Keratinocyte (primary cell): Measurements from ENCODE around the gene UNK. TPM values are rescaled to one million over a fixed set of nuclear protein-coding genes. Genes with fewer than 3 reads are reported as not detected.

ENCODE experiments used
- DNase-seq: peaks from one replicate; pipeline ENCODE4 v3.0.0-alpha.2; 2011; ENCODE audit warnings: low read depth, missing footprints, low spot score
- FAIRE-seq: peaks from 2 replicates; lab custom pipeline; 2011; peaks lifted over from hg19 to GRCh38; lab: Jason Lieb, UNC
- H2AFZ ChIP-seq: 2 replicates; pipeline ENCODE4 v1.6.0; 2012; ENCODE audit warnings: low read length, control low read depth, inconsistent platforms; ENCODE audit not compliant: control insufficient read depth
- H3K27ac ChIP-seq: 2 replicates; pipeline ENCODE4 v1.5.1; 2011; ENCODE audit warnings: low read length; ENCODE audit not compliant: control insufficient read depth, insufficient read depth
- H3K27me3 ChIP-seq: 3 replicates; pipeline ENCODE4 v1.6.0; 2011; ENCODE audit warnings: low read length; ENCODE audit not compliant: control insufficient read depth, insufficient read depth; ENCODE audit errors: extremely low read depth
- H3K36me3 ChIP-seq, 2 experiments: 2 replicates in 1 of 2; 3 replicates in 1 of 2; pipeline ENCODE4 v1.5.1; 2011; ENCODE audit warnings: low read length in 2 of 2, mild to moderate bottlenecking in 1 of 2; ENCODE audit not compliant: control insufficient read depth in 2 of 2, insufficient read depth in 2 of 2; ENCODE audit errors: extremely low read depth in 1 of 2
- H3K4me1 ChIP-seq: 3 replicates; pipeline ENCODE4 v1.5.1; 2011; ENCODE audit warnings: low read length; ENCODE audit not compliant: control insufficient read depth, insufficient read depth; ENCODE audit errors: extremely low read depth
- H3K4me2 ChIP-seq: 3 replicates; pipeline ENCODE4 v1.6.0; 2011; ENCODE audit warnings: low read depth, low read length; ENCODE audit not compliant: control insufficient read depth, insufficient read depth; ENCODE audit errors: extremely low read depth
- H3K4me3 ChIP-seq, 3 experiments: fragments of 200-600 bp in 1 of 3; sonication (generic) in 1 of 3; 2 replicates in 2 of 3; 3 replicates in 1 of 3; pipeline ENCODE4 v1.5.1; 2011 to 2016; ENCODE audit warnings: low read length in 3 of 3, mild to moderate bottlenecking in 3 of 3, control low read depth in 2 of 3, inconsistent platforms in 1 of 3, low read depth in 1 of 3, mixed read lengths in 1 of 3, mixed run types in 1 of 3, moderate library complexity in 1 of 3; ENCODE audit not compliant: control insufficient read depth in 2 of 3, insufficient read depth in 2 of 3; ENCODE audit errors: extremely low read depth in 1 of 3
- H3K79me2 ChIP-seq: 2 replicates; pipeline ENCODE4 v1.6.0; 2012; ENCODE audit warnings: low read length; ENCODE audit not compliant: control insufficient read depth, insufficient read depth
- H3K9ac ChIP-seq: 3 replicates; pipeline ENCODE4 v1.6.0; 2011; ENCODE audit warnings: low read length; ENCODE audit not compliant: control insufficient read depth, insufficient read depth; ENCODE audit errors: extremely low read depth
- H3K9me1 ChIP-seq: 3 replicates; pipeline ENCODE4 v1.6.0; 2011; ENCODE audit warnings: low read length; ENCODE audit not compliant: control insufficient read depth, insufficient read depth; ENCODE audit errors: extremely low read depth
- H3K9me3 ChIP-seq: 2 replicates; pipeline ENCODE4 v1.5.1; 2012; ENCODE audit warnings: low read depth, low read length; ENCODE audit not compliant: control insufficient read depth
- H4K20me1 ChIP-seq: 3 replicates; pipeline ENCODE4 v1.6.0; 2011; ENCODE audit warnings: low read length; ENCODE audit not compliant: control insufficient read depth, insufficient read depth; ENCODE audit errors: extremely low read depth
- EZH2 ChIP-seq: IDR thresholded peaks from one replicate; pipeline ENCODE4 v1.6.1; 2012; ENCODE audit warnings: inconsistent platforms, mild to moderate bottlenecking, low read length, moderate library complexity
- dilution Hi-C: fragments of 300-500 bp; cut with MboI; formaldehyde crosslinking; loops from one replicate; pipeline ENCODE4 v1.7.0; 2020; ENCODE audit warnings: low sequenced_read_pairs; ENCODE audit not compliant: extremely low pct_ligation_motif_present
- polyA plus RNA-seq, 5 experiments: library from polyadenylated mRNA; depleted of rRNA in 3 of 5; stranded (reverse) in 3 of 5; stranded (forward) in 1 of 5; unstranded in 1 of 5; fragments of >200 nt; gene quantifications; 1 replicate in 1 of 5; 2 replicates in 3 of 5; 3 replicates in 1 of 5; pipeline versions ENCODE4 v1.2.1 to v1.2.3, GENCODE V29; 2011 to 2012; ENCODE audit warnings: missing spikeins in 2 of 5, low read depth in 1 of 5, low replicate concordance in 1 of 5
- TF ChIP-seq, protein P1 (sequence below), 3 experiments: IDR thresholded peaks in 1 of 3; conservative IDR thresholded peaks in 1 of 3; optimal IDR thresholded peaks in 1 of 3; 2 replicates in 2 of 3; 3 replicates in 1 of 3; pipeline versions ENCODE3 to v1.5.1; 2011; ENCODE audit warnings: low read length in 3 of 3, mild to moderate bottlenecking in 3 of 3, moderate library complexity in 2 of 3, control low read depth in 1 of 3, inconsistent platforms in 1 of 3; ENCODE audit not compliant: insufficient read depth in 2 of 3; ENCODE audit errors: extremely low read depth in 1 of 3

The UNK gene
- polyA plus RNA-seq, 1 donor (not counting 4 experiments of a cell fraction or from before 2014, with no cell fraction given): 13.0 TPM

DNA sequence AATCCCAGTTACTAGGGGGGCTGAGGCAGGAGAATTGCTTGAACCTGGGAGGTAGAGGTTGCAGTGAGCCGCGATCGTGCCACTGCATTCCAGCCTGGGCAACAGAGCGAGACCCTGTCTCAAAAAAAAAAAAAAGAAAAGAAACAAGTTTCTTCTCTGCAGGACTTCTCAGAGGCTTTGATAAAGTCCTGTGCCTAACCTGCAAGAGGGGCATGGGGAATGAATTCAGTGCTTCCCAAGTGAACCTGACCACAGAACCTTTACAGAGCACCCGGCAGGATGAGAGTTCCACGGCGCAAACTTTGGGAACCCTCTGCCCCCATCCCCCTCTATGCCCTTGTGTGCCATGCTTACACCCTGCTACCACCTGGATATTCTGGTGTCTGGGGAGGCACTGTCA lies 45.4 kb upstream of the UNK start:
- peaks cover 73% of the 10 kb centered on the region for H3K79me2 ChIP-seq
- H3K36me3 ChIP-seq: peaks cover 68 to 82% of the 10 kb centered on the region in 2 experiments
- no peak overlapping the region for H3K4me3 ChIP-seq
- H3K9me3 ChIP-seq: no peaks in the 10 kb centered on the region
- FAIRE-seq: no peak
- H3K9me1 ChIP-seq: no peaks in the 10 kb centered on the region
- peaks cover 84% of the 10 kb centered on the region for H4K20me1 ChIP-seq
- no peak overlapping the region for H3K4me2 ChIP-seq
- no peak overlapping the region for H2AFZ ChIP-seq
- no peak for DNase-seq
- H3K27ac ChIP-seq: no peak overlapping the region
- TF ChIP-seq, protein P1, sequence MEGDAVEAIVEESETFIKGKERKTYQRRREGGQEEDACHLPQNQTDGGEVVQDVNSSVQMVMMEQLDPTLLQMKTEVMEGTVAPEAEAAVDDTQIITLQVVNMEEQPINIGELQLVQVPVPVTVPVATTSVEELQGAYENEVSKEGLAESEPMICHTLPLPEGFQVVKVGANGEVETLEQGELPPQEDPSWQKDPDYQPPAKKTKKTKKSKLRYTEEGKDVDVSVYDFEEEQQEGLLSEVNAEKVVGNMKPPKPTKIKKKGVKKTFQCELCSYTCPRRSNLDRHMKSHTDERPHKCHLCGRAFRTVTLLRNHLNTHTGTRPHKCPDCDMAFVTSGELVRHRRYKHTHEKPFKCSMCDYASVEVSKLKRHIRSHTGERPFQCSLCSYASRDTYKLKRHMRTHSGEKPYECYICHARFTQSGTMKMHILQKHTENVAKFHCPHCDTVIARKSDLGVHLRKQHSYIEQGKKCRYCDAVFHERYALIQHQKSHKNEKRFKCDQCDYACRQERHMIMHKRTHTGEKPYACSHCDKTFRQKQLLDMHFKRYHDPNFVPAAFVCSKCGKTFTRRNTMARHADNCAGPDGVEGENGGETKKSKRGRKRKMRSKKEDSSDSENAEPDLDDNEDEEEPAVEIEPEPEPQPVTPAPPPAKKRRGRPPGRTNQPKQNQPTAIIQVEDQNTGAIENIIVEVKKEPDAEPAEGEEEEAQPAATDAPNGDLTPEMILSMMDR (optimal IDR thresholded peaks at IDR 0.05 in 1 of 3, IDR thresholded peaks at IDR 0.05 in 1 of 3, conservative IDR thresholded peaks at IDR 0.05 in 1 of 3; ENCODE audit: extremely low read depth in 1 of 3, insufficient read depth in 2 of 3, low read length in 3 of 3): no peak
- no peak for TF ChIP-seq EZH2
- H3K4me1 ChIP-seq: no peaks in the 10 kb centered on the region
- dilution Hi-C loops: no loop called here
- H3K9ac ChIP-seq: no peak overlapping the region
- no peaks in the 10 kb centered on the region for H3K27me3 ChIP-seq

DNA sequence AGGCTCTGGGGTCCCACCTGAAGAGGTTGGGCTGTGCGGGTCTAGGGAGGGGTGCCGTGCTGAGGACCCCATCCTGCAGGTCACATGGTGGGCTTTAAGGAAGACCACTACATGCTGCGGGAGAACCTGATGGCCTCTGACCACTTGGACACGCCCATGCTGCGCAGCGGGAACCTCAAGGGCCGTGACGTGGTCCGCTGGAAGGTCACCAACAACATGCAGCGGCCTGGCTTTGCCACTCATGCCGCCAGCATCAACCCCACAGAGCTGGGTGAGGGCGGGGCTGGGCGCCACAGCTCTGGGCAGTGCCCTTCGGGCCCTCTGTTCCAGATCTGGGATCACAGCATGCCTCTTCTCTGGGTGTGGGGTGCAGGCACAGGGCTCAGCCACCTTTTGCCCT lies 44.8 kb upstream of the UNK start:
- TF ChIP-seq, protein P1 (optimal IDR thresholded peaks at IDR 0.05 in 1 of 3, IDR thresholded peaks at IDR 0.05 in 1 of 3, conservative IDR thresholded peaks at IDR 0.05 in 1 of 3; ENCODE audit: extremely low read depth in 1 of 3, insufficient read depth in 2 of 3, low read length in 3 of 3): no peak
- TF ChIP-seq EZH2: no peak
- no peak for FAIRE-seq

More for the DNA sequence above, 44.8 kb upstream of the UNK start:
- H3K4me2 ChIP-seq: no peak overlapping the region
- H3K36me3 ChIP-seq: peaks cover 67 to 82% of the 10 kb centered on the region in 2 experiments
- H3K27ac ChIP-seq: no peak overlapping the region
- peaks cover 78% of the 10 kb centered on the region for H4K20me1 ChIP-seq
- H3K4me1 ChIP-seq: no peaks in the 10 kb centered on the region
- no peak overlapping the region for H3K4me3 ChIP-seq
- H3K9me1 ChIP-seq: no peaks in the 10 kb centered on the region
- no peak overlapping the region for H2AFZ ChIP-seq
- no peak overlapping the region for H3K9ac ChIP-seq
- dilution Hi-C loops: no loop called here
- peaks cover 67% of the 10 kb centered on the region for H3K79me2 ChIP-seq
- H3K9me3 ChIP-seq: no peaks in the 10 kb centered on the region
- no peak for DNase-seq
- H3K27me3 ChIP-seq: no peaks in the 10 kb centered on the region
